WTC11 (cell line): ENCODE data around the gene TEX261. TPM values are rescaled to one million over a fixed set of nuclear protein-coding genes. Genes with fewer than 3 reads are reported as not detected.

Experiments used
- ATAC-seq: fragments of 200-7000 bp; cut with Tn5 transposase; 2 replicates; pipeline ENCODE4 v1.10.0; 2021; ENCODE audit warnings: mild to moderate bottlenecking, moderate library complexity
- CTCF ChIA-PET: fragments of 300-600 bp; sonication (Branson Sonifier 250); formaldehyde crosslinking; loops from one replicate; lab custom pipeline; 2021; ENCODE audit warnings: antibody characterized with exemption; lab: Charles Lee
- POLR2A ChIA-PET: fragments of 350-600 bp; sonication (Branson Sonifier 250); formaldehyde crosslinking; loops from one replicate; lab custom pipeline; 2021; ENCODE audit warnings: antibody characterized with exemption; lab: Charles Lee
- DNase-seq: peaks from one replicate; pipeline ENCODE4 v3.0.0; 2021; ENCODE audit warnings: low spot score
- H3K27ac Mint-ChIP-seq: 2 replicates; pipeline ENCODE4 v1.8.0; 2021; ENCODE audit warnings: mixed read lengths
- H3K27me3 Mint-ChIP-seq: 2 replicates; pipeline ENCODE4 v1.8.0; 2021; ENCODE audit warnings: low read depth, mild to moderate bottlenecking, moderate library complexity, mixed read lengths
- H3K36me3 Mint-ChIP-seq: 2 replicates; pipeline ENCODE4 v1.8.0; 2021; ENCODE audit warnings: mixed read lengths
- H3K4me1 Mint-ChIP-seq: 2 replicates; pipeline ENCODE4 v1.8.0; 2022; ENCODE audit warnings: mixed read lengths
- H3K4me3 Mint-ChIP-seq: 2 replicates; pipeline ENCODE4 v1.8.0; 2021; ENCODE audit warnings: mild to moderate bottlenecking, moderate library complexity, mixed read lengths
- H3K9me3 Mint-ChIP-seq: 2 replicates; pipeline ENCODE4 v1.8.0; 2021; ENCODE audit warnings: mixed read lengths
- CBFB ChIP-seq: sonication (generic); formaldehyde crosslinking; IDR thresholded peaks from 2 replicates; pipeline ENCODE4 v1.8.1; 2022; ENCODE audit warnings: mild to moderate bottlenecking, low read depth, missing genetic modification reagents
- E2F1 ChIP-seq: sonication (generic); formaldehyde crosslinking; IDR thresholded peaks from 2 replicates; pipeline ENCODE4 v1.8.0; 2022; ENCODE audit warnings: mild to moderate bottlenecking, missing genetic modification reagents
- E2F4 ChIP-seq: sonication (generic); formaldehyde crosslinking; IDR thresholded peaks from 2 replicates; pipeline ENCODE4 v1.8.1; 2022; ENCODE audit warnings: low read depth, mild to moderate bottlenecking, moderate library complexity, missing genetic modification reagents, borderline replicate concordance
- ETV6 ChIP-seq: sonication (generic); formaldehyde crosslinking; IDR thresholded peaks from 2 replicates; pipeline ENCODE4 v1.8.1; 2022; ENCODE audit warnings: mild to moderate bottlenecking, missing genetic modification reagents
- GABPB1 ChIP-seq: sonication (generic); formaldehyde crosslinking; IDR thresholded peaks from 2 replicates; pipeline ENCODE4 v1.8.1; 2023; ENCODE audit warnings: mild to moderate bottlenecking, missing genetic modification reagents
- GRHL2 ChIP-seq: fragments of 250-450 bp; sonication (Bioruptor Pico); IDR thresholded peaks from 2 replicates; pipeline ENCODE4 v1.8.0; 2022; ENCODE audit warnings: mild to moderate bottlenecking, moderate library complexity; ENCODE audit not compliant: insufficient replicate concordance, severe bottlenecking
- HMGA2 ChIP-seq: fragments of 250-450 bp; sonication (Bioruptor Pico); IDR thresholded peaks from 2 replicates; pipeline ENCODE4 v1.4.0; 2021; ENCODE audit warnings: mild to moderate bottlenecking, moderate library complexity
- HMGXB4 ChIP-seq: sonication (generic); formaldehyde crosslinking; IDR thresholded peaks from 2 replicates; pipeline ENCODE4 v1.8.1; 2023; ENCODE audit warnings: mild to moderate bottlenecking, moderate library complexity, missing genetic modification reagents
- JUN ChIP-seq: sonication (generic); formaldehyde crosslinking; IDR thresholded peaks from 2 replicates; pipeline ENCODE4 v1.8.0; 2023; ENCODE audit warnings: mild to moderate bottlenecking, missing genetic modification reagents
- MLX ChIP-seq: sonication (generic); formaldehyde crosslinking; IDR thresholded peaks from 2 replicates; pipeline ENCODE4 v1.8.1; 2023; ENCODE audit warnings: mild to moderate bottlenecking, missing genetic modification reagents, moderate library complexity
- MYBL2 ChIP-seq: sonication (generic); formaldehyde crosslinking; IDR thresholded peaks from 2 replicates; pipeline ENCODE4 v1.8.1; 2023; ENCODE audit warnings: mild to moderate bottlenecking, moderate library complexity, missing genetic modification reagents
- NR1H2 ChIP-seq: sonication (generic); formaldehyde crosslinking; IDR thresholded peaks from 2 replicates; pipeline ENCODE4 v1.9.0; 2021; ENCODE audit warnings: mild to moderate bottlenecking, moderate library complexity, missing genetic modification reagents
- NR2C2 ChIP-seq: sonication (generic); formaldehyde crosslinking; IDR thresholded peaks from 2 replicates; pipeline ENCODE4 v1.8.0; 2022; ENCODE audit warnings: mild to moderate bottlenecking, missing genetic modification reagents
- SOX15 ChIP-seq: fragments of 250-450 bp; sonication (Bioruptor Pico); IDR thresholded peaks from 2 replicates; pipeline ENCODE4 v1.9.0; 2021; ENCODE audit warnings: mild to moderate bottlenecking
- TCF7 ChIP-seq: sonication (generic); formaldehyde crosslinking; IDR thresholded peaks from 2 replicates; pipeline ENCODE4 v1.8.0; 2022; ENCODE audit warnings: mild to moderate bottlenecking, low read depth, missing genetic modification reagents, moderate library complexity
- TEAD4 ChIP-seq: sonication (generic); formaldehyde crosslinking; IDR thresholded peaks from 2 replicates; pipeline ENCODE4 v1.8.0; 2022; ENCODE audit warnings: mild to moderate bottlenecking, missing genetic modification reagents
- ZNF263 ChIP-seq: sonication (generic); formaldehyde crosslinking; IDR thresholded peaks from 2 replicates; pipeline ENCODE4 v1.8.1; 2022; ENCODE audit warnings: low read depth, mild to moderate bottlenecking, moderate library complexity, missing genetic modification reagents
- ZNF532 ChIP-seq: fragments of 250-450 bp; sonication (Bioruptor Pico); IDR thresholded peaks from 2 replicates; pipeline ENCODE4 v1.9.0; 2021; ENCODE audit warnings: mild to moderate bottlenecking, borderline replicate concordance
- total RNA-seq: library from RNA; stranded (reverse); gene quantifications from 3 replicates; pipeline ENCODE4 v1.2.3, GENCODE V29; 2021

TEX261 gene
- total RNA-seq, 1 experiment from 2014 or later, result 18.3 TPM

- H3K27ac Mint-ChIP-seq, result no peak overlapping the region
- TF ChIP-seq MYBL2, result no peak
- TF ChIP-seq GABPB1 (CRISPR knock-in tag), result no peak
- no peak for TF ChIP-seq SOX15 (CRISPR knock-in tag)
- H3K36me3 Mint-ChIP-seq, result no peaks in the 10 kb centered on the region
- no peak for ATAC-seq
- H3K4me3 Mint-ChIP-seq, result no peak overlapping the region
- peaks cover 6% of the 10 kb centered on the region for H3K4me1 Mint-ChIP-seq
- CTCF ChIA-PET, result interaction anchor here (1.3 to 8.5 kb wide), 4 partner anchors 17 to 39 kb away, joined by 5 to 159 read pairs (median 8); no protein-coding TSS in a partner anchor
- POLR2A ChIA-PET, result no interaction called here
- H3K27me3 Mint-ChIP-seq, result peaks cover 64% of the 10 kb centered on the region
- DNase-seq, result no peak
- H3K9me3 Mint-ChIP-seq, result no peaks in the 10 kb centered on the region
Measured at GRCh38 chr2:70962211-70962884, 32.3 kb downstream of the TEX261 start.

- H3K27me3 Mint-ChIP-seq, result peaks cover 60% of the 10 kb centered on the region
- TF ChIP-seq TCF7 (CRISPR knock-in tag) (no peak), NR2C2 (CRISPR knock-in tag) (no peak), E2F1 (CRISPR knock-in tag) (no peak), CBFB (CRISPR knock-in tag) (no peak), JUN (CRISPR knock-in tag) (no peak), E2F4 (no peak), TEAD4 (CRISPR knock-in tag) (no peak), GRHL2 (CRISPR knock-in tag) (no peak), ZNF532 (CRISPR knock-in tag) (no peak), MLX (no peak), NR1H2 (CRISPR knock-in tag) (no peak), ZNF263 (CRISPR knock-in tag) (no peak), ETV6 (no peak), HMGA2 (CRISPR knock-in tag) (no peak), SOX15 (CRISPR knock-in tag) (no peak), HMGXB4 (CRISPR knock-in tag) (no peak)
- TF ChIP-seq, all 79 proteins: peak for 0
- Mint-ChIP-seq H3K36me3 (no peaks in the 10 kb centered on the region), H3K9me3 (no peaks in the 10 kb centered on the region), H3K4me1 (peaks cover 6% of the 10 kb centered on the region), H3K27ac (no peak overlapping the region), H3K4me3 (no peak overlapping the region)
- ATAC-seq, result no peak
- DNase-seq, result no peak
- ChIA-PET CTCF (interaction anchor here (0.8 to 8.5 kb wide), 11 partner anchors 13 to 109 kb away, joined by 3 to 159 read pairs (median 10); no protein-coding TSS in a partner anchor), POLR2A (no interaction called here)
Measured at GRCh38 chr2:70961648-70961994, 33.1 kb downstream of the TEX261 start.
